ENCODE measurements around the gene CRELD1. TPM values are rescaled to one million over a fixed set of nuclear protein-coding genes. Genes with fewer than 3 reads are reported as not detected.

The CRELD1 gene
- total RNA-seq, 1 experiment from 2014 or later = 15.5 TPM

- TF ChIP-seq, protein P1, sequence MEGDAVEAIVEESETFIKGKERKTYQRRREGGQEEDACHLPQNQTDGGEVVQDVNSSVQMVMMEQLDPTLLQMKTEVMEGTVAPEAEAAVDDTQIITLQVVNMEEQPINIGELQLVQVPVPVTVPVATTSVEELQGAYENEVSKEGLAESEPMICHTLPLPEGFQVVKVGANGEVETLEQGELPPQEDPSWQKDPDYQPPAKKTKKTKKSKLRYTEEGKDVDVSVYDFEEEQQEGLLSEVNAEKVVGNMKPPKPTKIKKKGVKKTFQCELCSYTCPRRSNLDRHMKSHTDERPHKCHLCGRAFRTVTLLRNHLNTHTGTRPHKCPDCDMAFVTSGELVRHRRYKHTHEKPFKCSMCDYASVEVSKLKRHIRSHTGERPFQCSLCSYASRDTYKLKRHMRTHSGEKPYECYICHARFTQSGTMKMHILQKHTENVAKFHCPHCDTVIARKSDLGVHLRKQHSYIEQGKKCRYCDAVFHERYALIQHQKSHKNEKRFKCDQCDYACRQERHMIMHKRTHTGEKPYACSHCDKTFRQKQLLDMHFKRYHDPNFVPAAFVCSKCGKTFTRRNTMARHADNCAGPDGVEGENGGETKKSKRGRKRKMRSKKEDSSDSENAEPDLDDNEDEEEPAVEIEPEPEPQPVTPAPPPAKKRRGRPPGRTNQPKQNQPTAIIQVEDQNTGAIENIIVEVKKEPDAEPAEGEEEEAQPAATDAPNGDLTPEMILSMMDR (conservative IDR thresholded peaks at IDR 0.05) = no peak
- Histone ChIP-seq H3K79me1 (ENCODE audit: insufficient read depth, low read depth, low read length, poor library complexity, severe bottlenecking) (no peaks in the 10 kb centered on the region), H4K5ac (ENCODE audit: insufficient read length, low read depth, low read length) (no peak overlapping the region), H4K91ac (ENCODE audit: insufficient read length, low read depth, low read length) (no peak overlapping the region), H3K4ac (ENCODE audit: low read depth, low read length) (no peak overlapping the region), H3K23ac (ENCODE audit: insufficient read length, low read depth, low read length) (no peak overlapping the region), H2AK5ac (ENCODE audit: insufficient read length, low read length) (no peak overlapping the region), H2BK120ac (ENCODE audit: low read depth, low read length, poor library complexity, severe bottlenecking) (no peak overlapping the region), H2BK20ac (ENCODE audit: low read depth, low read length, poor library complexity, severe bottlenecking) (no peak overlapping the region), H3K56ac (ENCODE audit: insufficient read length, low read depth, low read length) (no peak overlapping the region), H3K4me2 (ENCODE audit: insufficient read depth, insufficient read length, low read length) (no peak overlapping the region), H3K27me3 (ENCODE audit: insufficient read depth, low read length) (no peaks in the 10 kb centered on the region; the same call in 1 of the 2 replicates), H3K4me1 (ENCODE audit: insufficient read depth, low read length) (peaks cover 4% of the 10 kb centered on the region; the same call in 1 of the 2 replicates), H4K8ac (replicated peaks; ENCODE audit: insufficient read length, low read depth, low read length) (no peak overlapping the region), H3K14ac (ENCODE audit: insufficient read depth, low read length) (no peak overlapping the region), H2BK5ac (ENCODE audit: insufficient read length, low read length) (no peak overlapping the region), H3K79me2 (ENCODE audit: insufficient read depth, low read length) (no peaks in the 10 kb centered on the region), H4K20me1 (ENCODE audit: control insufficient read depth, insufficient read depth, insufficient read length) (no peaks in the 10 kb centered on the region), H3K9ac (ENCODE audit: extremely low read depth, insufficient read length, low read length) (no peak overlapping the region), H3T11ph (ENCODE audit: low read length) (no peak overlapping the region), H3K23me2 (ENCODE audit: insufficient read length, low read depth, low read length, poor library complexity, severe bottlenecking) (peaks cover 15% of the 10 kb centered on the region), H2BK15ac (ENCODE audit: low read depth, low read length) (no peak overlapping the region), H3K27ac (ENCODE audit: insufficient read length, low read depth, low read length) (no peak overlapping the region), H2AFZ (ENCODE audit: low read length) (no peak overlapping the region), H3K18ac (ENCODE audit: insufficient read length, low read depth, low read length) (no peak overlapping the region), H2BK12ac (ENCODE audit: insufficient read length, low read depth, low read length) (no peak overlapping the region), H3K9me3 (ENCODE audit: control insufficient read depth, low read depth, low read length) (no peaks in the 10 kb centered on the region)
- DNase-seq = no peak
- WGBS (ENCODE audit: extremely low coverage, insufficient read length, low lambda C conversion rate) = no CpG with 5 or more reads among the region's 10 CpGs
- Mint-ChIP-seq H3K4me3 (no peak overlapping the region; a peak in 1 of 5 replicates), H3K9me3 (no peaks in the 10 kb centered on the region), H3K27ac (no peak overlapping the region), H3K4me1 (peaks cover 15 to 27% of the 10 kb centered on the region in 2 experiments), H3K36me3 (ENCODE audit: insufficient read depth in 1 of 3, low read depth in 3 of 3) (no peaks in the 10 kb centered on the region), H3K27me3 (ENCODE audit: low read depth) (peaks cover 15% of the 10 kb centered on the region)
Measured at GRCh38 chr3:9917820-9918219, 15.8 kb upstream of the CRELD1 start.
